ENCODE measurements around the gene NFASC. TPM values are rescaled to one million over a fixed set of nuclear protein-coding genes. Genes with fewer than 3 reads are reported as not detected.

Gene NFASC
- total and polyA plus RNA-seq, 2 experiments from 2014 or later, result 3.9 to 11.7 TPM

- TF ChIP-seq REST (IDR thresholded peaks at IDR 0.05; ENCODE audit: unreplicated experiment), result no peak
- no peak for TF ChIP-seq NANOG (IDR thresholded peaks at IDR 0.05; ENCODE audit: borderline replicate concordance)
- no peak for TF ChIP-seq CREB1 (CRISPR knock-in tag; IDR thresholded peaks at IDR 0.05; ENCODE audit: low read depth)
- no peak for TF ChIP-seq CTCF (conservative IDR thresholded peaks at IDR 0.05; ENCODE audit: low read depth in 2 of 2)
- no peak for TF ChIP-seq EZH2 (IDR thresholded peaks at IDR 0.05; ENCODE audit: low read depth, unreplicated experiment)
- no peak for TF ChIP-seq ZNF331 (CRISPR knock-in tag; IDR thresholded peaks at IDR 0.05; ENCODE audit: low read depth)
- no peak for TF ChIP-seq JUNB (IDR thresholded peaks at IDR 0.05; ENCODE audit: unreplicated experiment)
Measured at GRCh38 chr1:204944662-204945061, 74.0 kb downstream of the NFASC start (continued).

GRCh38 chr1:204945565-204945977 lies 74.9 kb downstream of the NFASC start:
- Mint-ChIP-seq H3K36me3 (ENCODE audit: low read depth) (no peaks in the 10 kb centered on the region), H3K27ac (no peak overlapping the region), H3K4me3 (no peak overlapping the region), H3K4me1 (peaks cover 12% of the 10 kb centered on the region), H3K9me3 (no peaks in the 10 kb centered on the region), H3K27me3 (ENCODE audit: insufficient read depth, low read depth, poor library complexity) (peaks cover 3% of the 10 kb centered on the region)
- no peaks in the 10 kb centered on the region for H3K79me2 ChIP-seq (replicated peaks; ENCODE audit: insufficient read depth)
- H3K27me3 ChIP-seq (ENCODE audit: insufficient read depth), result no peaks in the 10 kb centered on the region
- no peak overlapping the region for H3K4me2 ChIP-seq
- DNase-seq (ENCODE audit: low spot score) (no peak), ATAC-seq (no peak)
- no peaks in the 10 kb centered on the region for H3K9me2 ChIP-seq (ENCODE audit: insufficient read depth)
- H3K4me3 ChIP-seq, result no peak overlapping the region
- H3F3A ChIP-seq (replicated peaks; ENCODE audit: low read depth), result no peaks in the 10 kb centered on the region
- peaks cover 5% of the 10 kb centered on the region for H3K4me1 ChIP-seq (ENCODE audit: insufficient read depth)
- H4K20me1 ChIP-seq (replicated peaks; ENCODE audit: insufficient read depth), result no peaks in the 10 kb centered on the region
- H3K27ac ChIP-seq (ENCODE audit: low read depth), result no peak overlapping the region
- no peaks in the 10 kb centered on the region for H3K36me3 ChIP-seq (ENCODE audit: insufficient read depth)
- no peak overlapping the region for H2AFZ ChIP-seq
- TF ChIP-seq JUNB (IDR thresholded peaks at IDR 0.05; ENCODE audit: unreplicated experiment), result no peak
- TF ChIP-seq POLR2AphosphoS5 (IDR thresholded peaks at IDR 0.05; ENCODE audit: low read depth), result no peak
- no peak for TF ChIP-seq ZNF462 (CRISPR knock-in tag; IDR thresholded peaks at IDR 0.05)
- TF ChIP-seq EZH2 (IDR thresholded peaks at IDR 0.05; ENCODE audit: low read depth, unreplicated experiment), result no peak
- no peak for TF ChIP-seq CREB1 (CRISPR knock-in tag; IDR thresholded peaks at IDR 0.05; ENCODE audit: low read depth)
- no peak for TF ChIP-seq EZH2phosphoT487 (IDR thresholded peaks at IDR 0.05; ENCODE audit: unreplicated experiment)
- no peak for TF ChIP-seq CTCF (conservative IDR thresholded peaks at IDR 0.05; ENCODE audit: low read depth in 2 of 2)
